ENCODE data around the gene ARHGAP44.

Gene ARHGAP44

GRCh38 chr17:12789481-12790248 lies at the start of gene ARHGAP44:
ARHGAP44 (plus strand) TSS chr17:12789498; CDS start chr17:12789839, 341 bp downstream.
- DNase-seq = peak; percentile 76

GRCh38 chr17:12739500-12739899 lies 49.8 kb upstream of the ARHGAP44 start:
- no peak for DNase-seq

GRCh38 chr17:12743046-12743445 lies 46.3 kb upstream of the ARHGAP44 start:
- DNase-seq = no peak

- no peak for DNase-seq
Measured at GRCh38 chr17:12744298-12744697, 45.0 kb upstream of the ARHGAP44 start.

- no peak for DNase-seq
Measured at GRCh38 chr17:12744786-12745185, 44.5 kb upstream of the ARHGAP44 start.

- DNase-seq = no peak
Measured at GRCh38 chr17:12745486-12745885, 43.8 kb upstream of the ARHGAP44 start.

- DNase-seq = no peak
Measured at GRCh38 chr17:12756786-12757185, 32.5 kb upstream of the ARHGAP44 start.

GRCh38 chr17:12759090-12759489 lies 30.2 kb upstream of the ARHGAP44 start:
- DNase-seq = no peak

- DNase-seq = no peak
Measured at GRCh38 chr17:12765548-12765947, 23.8 kb upstream of the ARHGAP44 start.

GRCh38 chr17:12768255-12768654 lies 21.0 kb upstream of the ARHGAP44 start:
- no peak for DNase-seq

- no peak for DNase-seq
Measured at GRCh38 chr17:12769981-12770380, 19.3 kb upstream of the ARHGAP44 start.

- no peak for DNase-seq
Measured at GRCh38 chr17:12773153-12773552, 16.1 kb upstream of the ARHGAP44 start.

- no peak for DNase-seq
Measured at GRCh38 chr17:12789075-12789480, 220 bp upstream of the ARHGAP44 start.

GRCh38 chr17:12790249-12791106 lies 1.2 kb downstream of the ARHGAP44 start:
- DNase-seq = no peak

- DNase-seq = no peak
Measured at GRCh38 chr17:12794919-12795532, 5.7 kb downstream of the ARHGAP44 start.

GRCh38 chr17:12800855-12801365 lies 11.6 kb downstream of the ARHGAP44 start:
- no peak for DNase-seq

- DNase-seq = no peak
Measured at GRCh38 chr17:12806630-12807029, 17.3 kb downstream of the ARHGAP44 start.

- DNase-seq = no peak
Measured at GRCh38 chr17:12808723-12809122, 19.4 kb downstream of the ARHGAP44 start.

- no peak for DNase-seq
Measured at GRCh38 chr17:12812877-12813276, 23.6 kb downstream of the ARHGAP44 start.

- DNase-seq = no peak
Measured at GRCh38 chr17:12813664-12814063, 24.4 kb downstream of the ARHGAP44 start.

GRCh38 chr17:12814718-12815117 lies 25.4 kb downstream of the ARHGAP44 start:
- no peak for DNase-seq

GRCh38 chr17:12815642-12816141 lies 26.4 kb downstream of the ARHGAP44 start:
- no peak for DNase-seq

- no peak for DNase-seq
Measured at GRCh38 chr17:12821376-12821940, 32.2 kb downstream of the ARHGAP44 start.

All from 8988T (cell line).